ENCODE data around the gene SLC39A9. TPM values are rescaled to one million over a fixed set of nuclear protein-coding genes. Genes with fewer than 3 reads are reported as not detected.

Gene SLC39A9
- total and polyA plus RNA-seq, 2 experiments from 2014 or later, result 23.7 to 36.8 TPM

GRCh38 chr14:69479696-69480095 lies 81.2 kb downstream of the SLC39A9 start:
- H3K27ac ChIP-seq, result no peak overlapping the region
- H3K9me3 ChIP-seq (ENCODE audit: low read depth), result no peaks in the 10 kb centered on the region
- no peaks in the 10 kb centered on the region for H3K36me3 ChIP-seq
- DNase-seq (ENCODE audit: low read depth in 1 of 2, low spot score in 1 of 2), result no peak
- TF ChIP-seq, protein P1, sequence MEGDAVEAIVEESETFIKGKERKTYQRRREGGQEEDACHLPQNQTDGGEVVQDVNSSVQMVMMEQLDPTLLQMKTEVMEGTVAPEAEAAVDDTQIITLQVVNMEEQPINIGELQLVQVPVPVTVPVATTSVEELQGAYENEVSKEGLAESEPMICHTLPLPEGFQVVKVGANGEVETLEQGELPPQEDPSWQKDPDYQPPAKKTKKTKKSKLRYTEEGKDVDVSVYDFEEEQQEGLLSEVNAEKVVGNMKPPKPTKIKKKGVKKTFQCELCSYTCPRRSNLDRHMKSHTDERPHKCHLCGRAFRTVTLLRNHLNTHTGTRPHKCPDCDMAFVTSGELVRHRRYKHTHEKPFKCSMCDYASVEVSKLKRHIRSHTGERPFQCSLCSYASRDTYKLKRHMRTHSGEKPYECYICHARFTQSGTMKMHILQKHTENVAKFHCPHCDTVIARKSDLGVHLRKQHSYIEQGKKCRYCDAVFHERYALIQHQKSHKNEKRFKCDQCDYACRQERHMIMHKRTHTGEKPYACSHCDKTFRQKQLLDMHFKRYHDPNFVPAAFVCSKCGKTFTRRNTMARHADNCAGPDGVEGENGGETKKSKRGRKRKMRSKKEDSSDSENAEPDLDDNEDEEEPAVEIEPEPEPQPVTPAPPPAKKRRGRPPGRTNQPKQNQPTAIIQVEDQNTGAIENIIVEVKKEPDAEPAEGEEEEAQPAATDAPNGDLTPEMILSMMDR (IDR thresholded peaks at IDR 0.05; ENCODE audit: low read depth, low read length), result no peak
- peaks cover 72% of the 10 kb centered on the region for H3K27me3 ChIP-seq
- no peak overlapping the region for H3K4me3 ChIP-seq
- H3K4me1 ChIP-seq (ENCODE audit: low read depth), result peaks cover under 1% of the 10 kb centered on the region

GRCh38 chr14:69480136-69480535 lies 81.6 kb downstream of the SLC39A9 start:
- Histone ChIP-seq H3K27ac (no peak overlapping the region), H3K4me1 (ENCODE audit: low read depth) (peaks cover 4% of the 10 kb centered on the region), H3K27me3 (peaks cover 72% of the 10 kb centered on the region), H3K9me3 (ENCODE audit: low read depth) (no peaks in the 10 kb centered on the region), H3K4me3 (no peak overlapping the region), H3K36me3 (no peaks in the 10 kb centered on the region)
- DNase-seq (ENCODE audit: low read depth in 1 of 2, low spot score in 1 of 2), result no peak
- TF ChIP-seq, protein P1 (IDR thresholded peaks at IDR 0.05; ENCODE audit: low read depth, low read length), result no peak

DNA sequence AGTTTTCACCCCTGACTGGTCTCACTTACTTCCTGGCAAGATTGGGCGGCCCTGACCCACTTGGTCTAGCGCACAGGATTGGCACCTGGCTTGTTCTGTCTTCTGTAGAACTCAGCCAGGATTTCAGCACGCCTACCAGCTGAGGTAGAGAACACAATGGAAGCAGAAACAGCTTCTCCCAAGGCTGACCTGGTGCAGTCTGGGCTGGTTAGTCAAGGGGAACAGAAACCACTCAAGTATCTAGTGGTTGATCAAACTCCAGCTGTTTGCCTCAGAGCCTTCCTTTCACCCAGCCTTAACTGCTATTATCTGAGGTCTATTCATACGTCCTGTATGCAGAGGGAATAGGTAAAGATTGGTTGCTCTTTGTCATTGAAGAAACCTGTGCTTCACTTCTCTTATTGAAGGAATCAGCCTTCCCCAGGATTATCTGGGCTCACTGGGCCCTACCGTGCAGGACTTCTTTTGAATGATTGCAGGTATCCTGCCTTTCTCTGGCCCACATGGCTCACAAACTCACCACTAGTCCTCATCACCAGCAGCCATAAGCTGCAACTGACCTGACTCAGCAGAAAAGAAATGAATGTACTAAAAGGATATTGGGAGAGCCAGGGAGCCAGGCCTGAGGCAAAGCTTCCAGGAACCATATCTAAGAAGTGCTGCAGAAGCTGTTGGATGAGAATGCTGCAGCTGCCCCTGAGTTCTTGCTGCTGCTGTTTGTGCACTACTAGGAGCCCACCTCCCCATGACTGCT lies 83.5 kb downstream of the SLC39A9 start:
- peaks cover 91% of the 10 kb centered on the region for H3K27me3 ChIP-seq
- no peak for DNase-seq (ENCODE audit: low read depth in 1 of 2, low spot score in 1 of 2)
- H3K9me3 ChIP-seq (ENCODE audit: low read depth), result no peaks in the 10 kb centered on the region
- TF ChIP-seq, protein P1 (IDR thresholded peaks at IDR 0.05; ENCODE audit: low read depth, low read length), result no peak
- no peaks in the 10 kb centered on the region for H3K36me3 ChIP-seq
- H3K27ac ChIP-seq, result no peak overlapping the region
- H3K4me1 ChIP-seq (ENCODE audit: low read depth), result peaks cover 4% of the 10 kb centered on the region
- H3K4me3 ChIP-seq, result no peak overlapping the region

- Histone ChIP-seq H3K36me3 (no peaks in the 10 kb centered on the region), H3K27me3 (peaks cover 99% of the 10 kb centered on the region), H3K9me3 (ENCODE audit: low read depth) (no peaks in the 10 kb centered on the region), H3K27ac (no peak overlapping the region), H3K4me1 (ENCODE audit: low read depth) (peaks cover 4% of the 10 kb centered on the region), H3K4me3 (peak overlapping the region; percentile 32)
- DNase-seq (ENCODE audit: low read depth in 1 of 2, low spot score in 1 of 2), result peak; percentile 26 to 53
- TF ChIP-seq, protein P1 (IDR thresholded peaks at IDR 0.05; ENCODE audit: low read depth, low read length), result no peak
Measured at GRCh38 chr14:69483765-69484443, 85.4 kb downstream of the SLC39A9 start.

GRCh38 chr14:69484444-69485314 lies 86.2 kb downstream of the SLC39A9 start, which contains the start of gene PLEKHD1:
TSS of gene PLEKHD1 (plus strand) at chr14:69484728. CDS start at chr14:69484966, 238 bp downstream.
- DNase-seq (ENCODE audit: low read depth in 1 of 2, low spot score in 1 of 2), result peak in 1 of 2 donors; percentile 61
- H3K36me3 ChIP-seq, result no peaks in the 10 kb centered on the region
- H3K27me3 ChIP-seq, result peaks cover 94% of the 10 kb centered on the region
- H3K4me1 ChIP-seq (ENCODE audit: low read depth), result peaks cover 4% of the 10 kb centered on the region
- H3K9me3 ChIP-seq (ENCODE audit: low read depth), result no peaks in the 10 kb centered on the region
- TF ChIP-seq, protein P1 (IDR thresholded peaks at IDR 0.05; ENCODE audit: low read depth, low read length), result no peak
- H3K27ac ChIP-seq, result no peak within 1 kb of the TSS
- peak within 1 kb of the TSS; percentile 32 for H3K4me3 ChIP-seq

Data from cardiac muscle cell (in vitro differentiated cells and primary cell).